Measurements from ENCODE around the gene MEF2D.

MEF2D gene

DNA sequence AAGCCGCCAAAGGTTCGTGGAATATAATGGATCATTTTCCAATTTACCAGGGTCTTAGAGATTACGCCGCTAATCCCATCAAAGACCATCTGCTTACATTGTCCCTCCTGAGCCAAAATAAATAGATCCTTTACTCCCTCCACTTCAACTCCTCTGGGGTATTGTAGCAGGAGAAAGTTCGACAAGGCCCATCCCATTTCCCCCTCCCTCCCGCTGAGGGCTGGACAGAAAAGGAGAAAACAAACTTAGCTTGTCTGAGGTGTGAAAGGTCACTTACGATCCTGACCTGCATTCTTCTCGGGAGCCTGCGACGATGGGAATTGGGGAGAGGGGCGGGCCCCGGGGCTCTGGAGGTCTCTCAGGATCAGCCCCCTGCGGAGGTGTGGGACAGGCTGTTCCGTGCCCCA lies 60.8 kb downstream of the MEF2D start:
- no peak for DNase-seq

DNA sequence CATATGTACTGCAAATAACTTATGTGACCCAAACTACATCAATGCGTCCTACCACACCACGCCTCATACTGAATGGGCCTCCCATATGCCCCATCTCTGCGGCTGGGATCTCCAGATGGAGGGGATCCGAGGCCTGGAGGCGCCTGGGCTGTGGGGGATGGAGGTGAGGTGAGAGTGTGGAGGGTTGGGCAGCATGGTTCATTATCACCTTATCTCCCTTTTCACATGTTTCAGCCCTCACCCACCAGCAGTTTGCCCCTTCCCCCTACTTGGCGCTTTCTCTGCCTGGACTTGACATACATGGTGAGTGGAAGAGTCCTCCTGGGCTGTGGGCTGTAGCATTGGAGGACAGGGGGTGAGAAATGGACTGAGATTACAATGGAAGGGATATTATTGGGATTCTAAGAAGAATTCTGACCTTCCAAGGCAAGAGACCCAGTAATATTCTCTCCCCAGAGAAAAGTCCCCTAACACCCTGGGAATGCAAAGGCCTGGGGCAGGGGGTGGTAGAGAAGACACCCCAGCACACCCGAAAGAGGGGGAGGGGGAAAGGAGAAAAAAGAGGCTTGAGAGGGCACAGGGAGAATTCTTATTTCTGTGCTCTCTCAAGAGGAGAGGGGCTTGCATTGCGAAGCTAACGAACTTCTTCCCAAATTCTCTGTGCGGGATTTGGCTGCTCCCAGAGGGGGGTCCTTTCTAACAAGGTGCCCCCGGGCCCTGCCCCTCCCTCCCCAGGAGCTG lies 61.4 kb downstream of the MEF2D start:
- no peak for DNase-seq

GRCh38 chr1:156438278-156438987 lies 62.1 kb downstream of the MEF2D start:
- peak; percentile 26 for DNase-seq

GRCh38 chr1:156437037-156437867 lies 63.3 kb downstream of the MEF2D start:
- no peak for DNase-seq

GRCh38 chr1:156436141-156437036 lies 64.2 kb downstream of the MEF2D start:
- DNase-seq = no peak

DNA sequence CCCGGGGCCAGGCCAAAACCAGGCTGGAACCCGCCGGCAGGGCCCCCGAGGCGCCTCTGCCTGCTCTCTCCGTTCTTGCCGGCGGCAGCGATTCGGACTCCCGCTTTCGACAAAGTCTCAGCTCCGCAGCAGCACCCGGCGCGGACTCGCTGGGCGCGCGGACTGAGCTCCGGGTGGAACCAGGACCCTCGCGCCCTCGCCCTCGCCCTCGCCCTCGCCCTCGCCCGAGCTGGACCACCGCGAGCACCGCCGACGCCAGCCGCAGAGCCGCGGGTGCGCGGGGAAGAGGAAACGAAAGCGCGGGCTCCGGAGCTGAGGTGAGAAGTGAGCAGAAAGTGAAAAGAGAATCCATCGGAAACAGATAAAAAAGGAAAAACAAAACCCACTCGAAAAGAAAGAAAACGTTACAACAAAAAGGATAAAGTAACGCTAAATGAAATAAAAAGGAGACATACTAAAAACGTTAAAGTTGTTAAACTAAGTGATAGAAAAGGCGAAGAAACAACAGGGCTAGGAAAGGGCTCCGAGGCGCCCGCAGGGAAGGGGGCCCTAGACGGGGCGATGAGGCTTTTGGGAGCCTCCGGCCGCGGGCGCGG lies 64.9 kb downstream of the MEF2D start:
- no peak for DNase-seq

DNA sequence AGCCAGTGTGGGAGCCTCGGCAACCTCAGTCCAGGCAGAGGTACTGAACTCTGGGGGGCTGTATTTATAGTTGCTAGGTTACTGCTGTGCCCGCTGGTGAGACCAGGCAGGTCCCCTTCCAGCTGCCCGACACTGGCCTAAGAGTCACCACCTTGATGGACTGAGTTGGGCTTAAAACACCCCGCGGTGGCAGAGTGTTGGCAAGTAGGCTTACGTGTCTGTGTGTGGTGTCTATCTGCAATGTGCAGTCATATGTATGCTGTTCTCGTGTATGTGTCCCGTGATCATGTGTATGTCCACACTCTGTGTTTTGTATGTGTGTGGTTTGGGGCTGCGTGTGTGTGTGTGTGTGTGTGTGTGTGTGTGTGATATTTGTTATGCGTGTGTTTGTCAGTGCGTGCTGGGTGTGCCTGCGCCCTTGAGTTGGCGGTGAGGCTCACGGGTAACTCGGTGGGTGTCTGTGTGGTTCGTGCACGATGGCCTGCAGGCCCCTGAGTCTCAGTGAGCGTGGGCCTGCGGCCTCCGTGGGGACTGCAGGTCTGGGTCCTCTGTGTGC lies 65.5 kb downstream of the MEF2D start:
- no peak for DNase-seq

DNA sequence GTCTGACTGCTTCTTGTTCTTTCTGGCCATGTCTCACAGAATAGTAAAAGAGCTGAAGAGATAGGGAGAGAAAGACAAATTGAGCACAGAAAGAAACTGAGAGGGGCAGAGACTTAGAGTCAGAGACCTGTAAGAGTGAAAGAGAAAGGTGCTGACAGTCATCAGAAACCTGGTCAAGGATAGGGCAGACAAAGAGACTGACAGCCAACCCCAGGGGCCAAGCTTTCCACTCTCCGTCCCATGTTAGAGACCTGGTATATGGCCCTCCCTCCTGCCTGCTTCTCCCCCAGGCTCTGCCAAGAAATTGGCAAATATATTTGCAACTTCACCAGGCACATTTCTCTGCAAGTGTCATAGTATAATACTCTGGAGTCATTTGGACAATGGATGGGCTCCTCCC lies 67.0 kb downstream of the MEF2D start:
- no peak for DNase-seq

- DNase-seq = no peak
These were observed 67.5 kb downstream of the MEF2D start for GRCh38 chr1:156433032-156433431.

- no peak for DNase-seq
These were observed 67.9 kb downstream of the MEF2D start for GRCh38 chr1:156432669-156433018.

DNA sequence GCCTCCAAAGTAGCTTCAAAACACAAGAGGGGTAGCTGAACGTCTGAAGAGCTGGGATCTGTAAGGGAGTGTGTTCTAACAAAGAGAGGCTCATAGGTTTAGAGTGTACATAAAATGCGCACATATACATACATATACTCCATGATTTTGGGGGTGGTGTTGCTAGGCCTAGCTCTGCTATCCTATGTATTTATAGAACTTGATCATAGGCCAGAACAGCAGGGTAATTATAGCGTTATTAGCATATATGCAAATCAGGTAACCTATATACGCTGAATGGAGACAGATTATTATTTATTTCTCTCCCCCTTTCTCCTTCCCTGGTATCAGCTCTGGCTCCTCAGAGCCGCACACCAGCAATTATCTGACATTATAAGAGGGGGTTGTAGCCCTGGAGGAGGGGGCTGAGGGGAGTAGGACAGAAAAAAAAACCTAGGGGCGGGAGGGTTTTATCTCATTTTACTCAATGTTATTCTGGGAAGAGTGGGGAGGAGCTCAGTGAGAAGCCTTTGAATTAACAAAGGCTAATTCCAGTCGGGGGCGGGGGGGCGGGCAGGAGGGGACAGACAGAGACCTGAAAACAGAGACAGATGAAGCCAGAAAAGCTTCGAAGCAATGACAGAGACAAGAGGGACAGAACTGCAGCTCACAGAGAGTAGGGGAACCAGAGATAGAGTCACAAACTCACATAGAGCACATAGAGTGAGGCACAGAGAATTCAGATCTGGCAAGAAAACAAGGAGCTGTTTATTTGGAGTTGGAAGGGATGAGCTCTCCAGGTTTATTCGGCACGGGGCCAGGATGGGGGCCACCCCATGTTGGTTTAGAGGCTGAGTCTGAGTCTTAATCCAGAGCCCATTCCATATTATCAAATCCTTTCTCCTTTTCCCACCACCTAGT lies 68.6 kb downstream of the MEF2D start:
- no peak for DNase-seq

DNA sequence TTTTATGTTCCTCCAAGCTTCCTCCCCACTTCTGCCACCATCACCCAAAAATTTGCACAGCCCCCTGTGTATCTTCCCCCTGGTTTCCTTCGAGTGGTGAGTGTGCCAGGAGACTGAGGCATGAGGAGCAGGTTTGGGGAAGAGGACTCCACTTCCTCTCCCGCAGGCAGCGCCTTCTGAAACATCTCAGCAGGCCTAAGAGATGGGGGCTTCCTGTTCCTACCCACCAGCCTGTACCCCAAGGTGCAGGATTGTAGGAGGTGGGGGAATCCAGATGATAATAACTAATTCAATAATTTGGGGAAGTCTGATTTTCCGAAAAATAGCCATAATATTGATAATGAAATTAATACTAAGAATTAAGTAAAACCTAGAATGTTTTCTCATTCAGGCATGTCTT lies 69.2 kb downstream of the MEF2D start:
- no peak for DNase-seq

DNA sequence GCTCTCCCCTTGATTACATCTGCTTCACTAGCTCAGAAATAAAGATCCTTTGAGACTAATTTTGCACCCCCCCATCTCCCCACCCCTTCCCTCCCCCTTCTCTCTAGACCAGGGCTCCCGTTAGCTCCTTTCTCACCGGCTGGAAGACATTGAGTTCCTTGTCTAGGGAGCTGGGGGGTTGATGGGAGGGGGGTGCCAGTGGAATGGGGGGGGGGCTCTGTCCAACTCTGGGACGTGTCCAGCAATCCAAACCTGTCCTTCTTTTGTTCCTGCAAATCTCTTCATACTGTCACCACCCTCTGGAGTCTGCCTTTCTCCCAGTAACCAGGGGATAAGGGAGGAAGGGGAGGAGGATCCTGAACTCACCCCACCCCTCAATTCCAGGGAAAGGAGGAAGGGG lies 69.7 kb downstream of the MEF2D start:
- DNase-seq = no peak

DNA sequence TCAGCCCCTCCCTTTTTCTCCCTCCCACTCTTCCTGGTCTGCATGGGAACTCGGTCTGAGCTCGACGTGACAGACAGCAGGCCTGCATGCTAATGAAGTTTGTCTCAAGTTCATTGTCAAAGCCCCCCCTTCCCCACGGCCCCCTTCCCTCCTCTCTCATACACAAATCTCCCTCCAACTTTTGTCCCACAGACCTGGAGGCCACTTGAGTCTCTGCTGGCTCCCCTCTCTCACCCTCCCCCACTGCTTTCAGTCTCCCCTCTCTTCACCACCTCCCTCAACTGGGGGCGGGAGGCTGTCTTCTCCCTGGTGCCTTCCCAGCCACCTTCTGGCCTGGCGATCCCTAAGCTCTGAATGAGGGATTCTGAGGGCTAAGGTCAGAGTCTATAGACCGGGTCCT lies 70.3 kb downstream of the MEF2D start:
- no peak for DNase-seq

- DNase-seq = no peak
These were observed 71.1 kb downstream of the MEF2D start for GRCh38 chr1:156429313-156430060.

GRCh38 chr1:156428746-156429288 lies 71.8 kb downstream of the MEF2D start:
- DNase-seq = no peak

DNA sequence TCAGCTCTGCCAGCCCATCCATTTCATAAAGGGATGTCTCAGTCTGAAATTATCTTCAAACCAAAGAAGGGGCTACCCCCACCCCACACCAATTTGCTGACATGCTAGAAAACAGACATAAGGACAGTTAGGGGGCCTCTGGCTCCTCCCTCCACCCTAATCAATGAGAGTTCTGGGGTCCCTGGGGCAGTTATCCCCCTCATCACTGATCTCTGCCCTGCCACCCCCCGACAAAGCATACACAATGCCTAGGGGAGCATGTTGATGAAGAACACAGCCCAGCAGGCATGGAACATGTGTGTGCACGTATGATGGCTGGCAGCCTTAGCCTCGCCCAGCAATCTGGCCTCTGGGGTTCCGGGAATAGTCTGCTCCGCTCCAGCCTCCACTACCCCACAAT lies 72.6 kb downstream of the MEF2D start:
- DNase-seq = no peak

DNA sequence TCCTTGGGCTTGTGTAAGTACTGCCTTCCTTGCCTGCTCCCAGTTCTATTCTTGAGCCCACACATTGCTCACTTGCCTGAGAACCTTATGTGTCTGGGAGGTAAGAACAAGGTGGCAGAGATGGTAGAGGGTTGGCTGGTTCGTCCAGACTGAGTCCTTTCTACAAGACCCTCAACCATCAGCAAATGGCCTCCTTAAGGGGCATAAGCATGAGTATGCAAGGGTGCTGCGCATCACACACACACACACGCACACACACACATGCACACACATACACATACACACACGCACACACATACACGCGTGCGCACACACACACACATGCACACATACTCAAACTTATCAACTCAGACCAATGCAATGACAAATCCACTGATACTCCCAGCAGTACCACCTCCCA lies 74.6 kb downstream of the MEF2D start:
- DNase-seq = no peak

GRCh38 chr1:156424806-156425432 lies 75.7 kb downstream of the MEF2D start:
- no peak for DNase-seq

Data from fibroblast of upper back skin (primary cell).